GM12875 (cell line): ENCODE data around the gene RBM28.

Experiments used
- H3K4me3 ChIP-seq: one replicate; pipeline ENCODE4 v1.5.1; 2011; ENCODE audit warnings: low read depth, low read length, control low read depth
- TF ChIP-seq, protein P1 (sequence below): IDR thresholded peaks from 2 replicates; pipeline ENCODE4 v1.5.1; 2011; ENCODE audit warnings: low read depth, mild to moderate bottlenecking, control low read depth, inconsistent platforms, low read length, moderate library complexity, borderline replicate concordance; ENCODE audit not compliant: insufficient read depth

The RBM28 gene

DNA sequence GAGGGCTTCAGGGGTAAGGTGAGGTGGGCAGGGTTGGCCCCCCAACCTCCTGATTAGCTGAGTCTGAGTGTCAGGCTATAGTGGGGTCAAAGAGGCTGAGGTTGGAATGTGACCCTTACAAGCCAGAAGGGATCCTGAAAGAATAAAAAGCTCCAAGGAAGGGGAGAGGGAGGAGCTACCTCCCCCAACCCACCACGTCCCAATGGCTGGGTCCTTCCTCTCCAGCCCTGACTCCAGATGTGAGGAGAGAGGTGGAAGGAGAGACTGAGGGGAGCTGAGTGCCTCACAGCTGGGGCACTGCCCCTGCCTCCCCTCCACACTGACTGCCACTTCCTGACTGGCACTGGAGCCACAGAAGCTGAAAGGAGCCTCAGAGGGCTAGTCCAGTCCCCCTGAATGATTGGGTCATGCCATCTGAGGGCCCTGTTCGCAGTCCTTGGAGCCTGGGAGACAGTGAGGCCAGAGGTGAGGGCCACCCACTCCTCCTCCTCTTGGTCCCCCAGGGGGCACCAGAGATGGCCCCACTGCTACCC, 45.4 kb upstream of the RBM28 start:
- TF ChIP-seq, protein P1, sequence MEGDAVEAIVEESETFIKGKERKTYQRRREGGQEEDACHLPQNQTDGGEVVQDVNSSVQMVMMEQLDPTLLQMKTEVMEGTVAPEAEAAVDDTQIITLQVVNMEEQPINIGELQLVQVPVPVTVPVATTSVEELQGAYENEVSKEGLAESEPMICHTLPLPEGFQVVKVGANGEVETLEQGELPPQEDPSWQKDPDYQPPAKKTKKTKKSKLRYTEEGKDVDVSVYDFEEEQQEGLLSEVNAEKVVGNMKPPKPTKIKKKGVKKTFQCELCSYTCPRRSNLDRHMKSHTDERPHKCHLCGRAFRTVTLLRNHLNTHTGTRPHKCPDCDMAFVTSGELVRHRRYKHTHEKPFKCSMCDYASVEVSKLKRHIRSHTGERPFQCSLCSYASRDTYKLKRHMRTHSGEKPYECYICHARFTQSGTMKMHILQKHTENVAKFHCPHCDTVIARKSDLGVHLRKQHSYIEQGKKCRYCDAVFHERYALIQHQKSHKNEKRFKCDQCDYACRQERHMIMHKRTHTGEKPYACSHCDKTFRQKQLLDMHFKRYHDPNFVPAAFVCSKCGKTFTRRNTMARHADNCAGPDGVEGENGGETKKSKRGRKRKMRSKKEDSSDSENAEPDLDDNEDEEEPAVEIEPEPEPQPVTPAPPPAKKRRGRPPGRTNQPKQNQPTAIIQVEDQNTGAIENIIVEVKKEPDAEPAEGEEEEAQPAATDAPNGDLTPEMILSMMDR, result no peak
- no peak overlapping the region for H3K4me3 ChIP-seq

DNA sequence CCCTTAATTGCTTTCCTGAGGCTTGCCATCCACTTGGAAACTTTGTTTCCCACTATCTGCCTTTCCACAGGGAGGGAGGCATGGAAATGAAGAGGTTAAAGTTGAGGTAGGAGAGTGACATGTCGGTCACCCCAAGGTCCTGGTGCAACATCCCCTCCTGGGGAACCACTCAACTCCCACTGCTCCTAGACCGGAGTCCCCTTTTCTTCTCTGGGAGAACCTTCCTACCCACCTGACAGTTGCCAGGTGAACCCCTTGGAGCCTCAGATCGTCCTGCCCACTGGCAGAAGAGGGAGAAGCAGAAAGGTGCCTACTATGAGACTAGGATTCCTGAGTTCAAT, 44.4 kb upstream of the RBM28 start:
- no peak overlapping the region for H3K4me3 ChIP-seq
- TF ChIP-seq, protein P1, result no peak

DNA sequence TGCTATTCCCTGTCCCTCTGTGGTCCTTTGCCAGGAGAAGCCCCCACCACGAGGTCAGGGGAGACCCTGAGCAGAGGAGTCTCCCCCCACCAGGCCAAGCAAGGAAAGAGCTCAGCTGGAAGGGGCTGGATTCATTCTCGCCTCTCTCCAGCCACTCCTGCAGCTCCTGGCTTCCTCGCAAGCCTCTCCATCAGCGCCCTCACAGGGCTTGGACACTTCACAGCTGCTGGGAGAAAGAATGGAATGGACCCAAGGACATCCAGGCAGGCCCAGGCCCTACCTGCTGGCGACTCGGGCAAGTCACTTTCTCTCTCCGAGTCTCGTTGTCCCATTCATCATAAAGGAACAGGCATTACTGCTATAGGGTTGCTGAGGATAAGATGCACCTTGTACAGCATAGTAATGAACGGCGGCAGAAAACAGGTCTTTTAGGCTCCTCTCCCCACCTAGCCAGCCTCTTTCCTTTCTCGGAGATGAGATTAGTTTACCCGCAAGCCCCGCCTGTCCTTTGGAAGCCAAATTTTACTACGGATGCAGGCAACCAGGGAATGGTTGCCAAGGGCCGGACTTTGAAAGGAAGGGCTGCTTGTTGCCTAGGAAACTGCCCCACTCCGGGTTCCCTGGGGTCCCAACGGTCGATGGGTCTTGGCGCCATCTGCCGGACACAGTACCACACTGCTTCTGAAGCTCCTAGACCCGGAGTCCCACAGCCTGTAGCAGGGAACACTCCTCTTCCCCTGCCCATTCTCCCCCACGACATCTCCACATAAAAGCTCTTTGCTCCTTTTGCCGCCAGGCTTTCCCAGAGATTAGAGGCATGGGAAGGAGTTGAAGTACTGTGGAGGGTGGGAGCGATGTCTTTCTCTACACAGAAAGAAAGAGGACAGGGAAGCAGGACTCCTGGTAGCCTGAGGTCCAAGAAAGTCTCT, 43.8 kb upstream of the RBM28 start:
- H3K4me3 ChIP-seq, result no peak overlapping the region
- TF ChIP-seq, protein P1, result peak; percentile 90

DNA sequence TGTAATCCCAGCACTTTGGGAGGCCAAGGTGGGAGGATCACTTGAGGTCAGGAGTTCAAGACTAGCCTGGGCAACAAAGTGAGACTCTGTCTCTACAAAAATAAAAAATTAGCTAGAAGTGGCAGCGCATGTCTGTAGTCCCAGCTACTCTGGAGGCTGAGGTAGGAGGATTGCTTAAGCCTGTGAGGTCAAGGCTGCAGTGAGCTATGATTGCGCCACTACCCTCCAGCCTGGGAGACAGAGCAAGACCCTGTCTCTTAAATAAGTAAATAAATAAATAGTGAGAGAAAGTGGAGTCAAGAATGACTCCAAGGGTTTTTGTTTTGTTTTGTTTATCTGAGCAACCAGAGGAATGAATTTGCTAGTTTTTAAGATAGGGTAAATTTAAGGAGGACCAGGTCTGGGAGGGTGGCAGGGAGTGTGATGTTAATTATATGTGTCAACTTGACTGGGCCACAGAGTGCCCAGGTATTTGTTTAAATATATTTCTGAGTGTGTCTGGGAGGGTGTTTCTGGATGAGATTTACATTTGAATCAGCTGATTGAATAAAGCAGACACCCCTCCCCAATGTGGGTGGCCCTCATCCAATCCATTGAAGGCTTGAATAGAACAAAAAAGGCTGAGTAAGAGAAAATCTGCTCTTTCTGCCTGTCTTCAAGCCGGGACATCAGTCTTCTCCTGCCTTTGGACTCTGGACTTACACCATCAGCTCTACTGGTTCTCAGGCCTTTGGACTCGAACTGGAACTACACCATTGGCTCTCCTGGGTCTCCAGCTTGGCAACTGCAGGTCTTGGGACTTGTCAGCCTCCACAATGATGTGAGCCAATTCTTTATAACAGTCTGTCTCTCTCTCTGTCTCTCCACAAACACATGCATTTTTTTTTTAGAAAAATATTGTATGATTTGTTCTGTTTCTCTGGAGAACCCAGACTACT, 42.5 kb upstream of the RBM28 start:
- no peak overlapping the region for H3K4me3 ChIP-seq
- TF ChIP-seq, protein P1, result no peak

DNA sequence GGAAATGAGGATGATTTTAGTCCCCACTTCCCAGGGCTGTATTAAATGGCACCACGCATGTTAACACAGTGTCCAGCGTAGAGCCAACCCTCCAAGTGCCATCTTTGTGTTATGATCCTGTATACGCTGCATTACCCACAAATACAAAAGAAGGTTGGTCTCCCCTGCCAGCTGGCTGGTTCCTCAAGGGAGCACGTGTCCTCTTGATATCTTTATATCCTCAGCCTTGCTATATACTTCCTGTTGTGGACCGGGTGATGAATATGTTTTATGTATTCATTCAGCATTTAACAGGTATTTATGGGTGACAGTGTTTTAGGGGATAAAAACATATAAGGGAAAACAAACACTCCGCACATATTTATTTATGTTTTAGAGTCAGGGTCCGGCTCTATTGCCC, 41.0 kb upstream of the RBM28 start:
- no peak overlapping the region for H3K4me3 ChIP-seq
- TF ChIP-seq, protein P1, result no peak

DNA sequence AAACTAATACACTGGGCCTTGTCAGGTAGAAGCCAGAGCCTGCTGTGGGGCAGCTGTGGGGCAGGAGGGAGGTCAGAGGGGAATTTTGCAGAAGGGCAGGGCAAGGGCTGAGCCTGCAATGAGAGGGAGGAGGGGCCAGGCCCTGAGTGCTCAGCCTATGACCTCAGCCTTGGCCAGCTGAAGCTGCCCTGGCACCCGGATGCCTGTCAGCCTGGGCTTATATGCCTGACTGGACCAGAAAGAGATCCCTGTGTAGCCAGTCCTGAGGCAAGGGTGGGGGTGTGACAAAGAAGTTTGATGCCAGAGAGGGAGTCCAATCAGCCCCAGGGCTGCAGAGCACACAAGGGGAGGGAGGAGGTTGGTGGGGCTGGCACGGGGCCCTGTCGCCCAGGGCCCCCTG, 40.1 kb upstream of the RBM28 start:
- TF ChIP-seq, protein P1, result no peak
- no peak overlapping the region for H3K4me3 ChIP-seq
